ENCODE results near the gene TNFRSF1A. TPM values are rescaled to one million over a fixed set of nuclear protein-coding genes. Genes with fewer than 3 reads are reported as not detected.

Gene TNFRSF1A
- total and polyA plus RNA-seq, 2 of the 13 experiments (the other 11 are each of a cell fraction or from before 2014, with no cell fraction given) = 41.5 to 61.2 TPM

GRCh38 chr12:6280053-6280469, 61.8 kb downstream of the TNFRSF1A start (continued):
- TF ChIP-seq PAXIP1 (CRISPR knock-in tag; conservative IDR thresholded peaks at IDR 0.05) (peak; percentile 81), AGO2 (optimal IDR thresholded peaks at IDR 0.05; ENCODE audit: low read depth, low read length) (no peak), ATM (IDR thresholded peaks at IDR 0.05; ENCODE audit: borderline replicate concordance) (no peak), USF2 (IDR thresholded peaks at IDR 0.05; ENCODE audit: low read depth, low read length) (no peak), USF2 (CRISPR knock-in tag; IDR thresholded peaks at IDR 0.05; ENCODE audit: borderline replicate concordance) (no peak), PCBP2 (optimal IDR thresholded peaks at IDR 0.05; ENCODE audit: low read depth, low read length, poor library complexity, severe bottlenecking) (no peak), MAF1 (CRISPR knock-in tag; IDR thresholded peaks at IDR 0.05; ENCODE audit: borderline replicate concordance) (no peak), RXRA (CRISPR knock-in tag; IDR thresholded peaks at IDR 0.05) (no peak), ARHGAP35 (CRISPR knock-in tag; IDR thresholded peaks at IDR 0.05; ENCODE audit: borderline replicate concordance) (no peak), SIN3B (IDR thresholded peaks at IDR 0.05; ENCODE audit: low read length) (no peak), ZNF142 (CRISPR knock-in tag; IDR thresholded peaks at IDR 0.05) (no peak), ZNF143 (CRISPR knock-in tag; IDR thresholded peaks at IDR 0.05) (no peak), REPIN1 (CRISPR knock-in tag; IDR thresholded peaks at IDR 0.05; ENCODE audit: borderline replicate concordance, low read depth) (no peak), RBM22 (optimal IDR thresholded peaks at IDR 0.05; ENCODE audit: low read length) (no peak), GTF3A (CRISPR knock-in tag; conservative IDR thresholded peaks at IDR 0.05) (no peak), POGZ (CRISPR knock-in tag; IDR thresholded peaks at IDR 0.05) (peak; percentile 23; the same call in 1 of the 2 replicates), MEIS2 (CRISPR knock-in tag; IDR thresholded peaks at IDR 0.05) (peak; percentile 50; the same call in 1 of the 2 replicates)
